Superior temporal gyrus (tissue), 1 donor: ENCODE data around the gene CACNB4.

Experiments used
- DNase-seq: peaks from one replicate; pipeline ENCODE4 v3.0.0-alpha.2; 2016; ENCODE audit errors: extremely low spot score

CACNB4 gene

DNA sequence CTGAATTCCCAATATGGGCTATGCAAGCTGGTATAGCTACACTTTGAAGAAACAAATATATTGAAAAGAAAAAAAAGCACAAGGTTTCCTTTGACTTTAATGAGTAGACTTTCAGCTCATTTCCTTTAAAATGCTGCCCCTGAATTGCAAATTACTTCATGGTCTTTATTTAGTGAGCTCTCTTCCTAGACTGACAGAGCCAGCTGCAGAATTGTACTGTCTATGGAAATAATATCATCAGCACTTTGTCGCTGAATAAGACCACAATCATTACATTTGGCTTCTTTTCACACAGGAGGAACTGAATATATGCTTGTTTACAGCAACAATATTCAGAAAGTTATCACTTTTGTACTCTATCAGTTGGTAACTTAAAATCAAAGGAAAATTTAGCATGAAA is 312.4 kb downstream of the CACNB4 start:
- no peak for DNase-seq

DNA sequence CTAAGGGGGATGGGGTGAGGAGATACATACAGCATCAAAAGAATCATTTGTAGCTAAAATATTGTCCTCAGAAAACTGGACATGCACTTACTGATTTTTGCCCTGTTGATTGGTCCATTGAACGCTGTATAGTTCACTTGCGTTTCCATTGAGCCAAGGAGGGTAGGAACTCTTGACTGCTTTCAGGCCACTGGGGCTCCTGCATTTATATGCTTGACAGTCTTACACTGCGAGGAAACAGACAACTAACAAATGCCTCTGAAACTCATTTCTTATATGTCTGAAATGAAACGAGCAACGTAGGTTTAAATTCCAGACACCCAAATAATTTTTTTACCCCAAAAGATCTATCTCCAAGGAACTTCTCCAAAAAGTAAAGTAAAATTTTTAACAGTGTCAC is 312.8 kb downstream of the CACNB4 start:
- DNase-seq = no peak

DNA sequence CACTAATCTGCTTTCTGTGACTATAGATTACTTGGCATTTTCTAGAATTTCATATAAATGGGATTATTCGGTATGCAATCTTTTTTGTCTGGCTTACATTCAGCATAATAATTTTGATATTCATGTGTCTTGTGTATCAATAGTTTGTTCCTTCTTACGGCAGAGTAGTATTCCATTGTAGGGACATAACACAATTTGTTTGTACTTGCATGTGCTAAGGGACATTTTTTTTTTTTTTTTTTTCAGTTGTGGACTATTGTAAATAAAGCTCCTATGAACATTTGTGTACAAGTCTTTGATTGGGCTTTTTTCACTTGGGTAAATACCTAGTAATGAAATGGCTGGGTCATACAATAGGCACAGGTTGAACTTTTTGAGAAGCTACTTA is 315.7 kb downstream of the CACNB4 start:
- DNase-seq = no peak
